Stimulated activated CD4-positive, alpha-beta T cell treated with anti-CD3 and anti-CD28 coated beads, Interleukin-15, amount 100 ng/mL, for 48 hours (primary cell): ENCODE data around the gene EFEMP2.

Experiments
- DNase-seq, 2 donors: peaks; one replicate each; pipeline ENCODE4 v3.0.0-alpha.2; 2020; ENCODE audit warnings: low read depth in 2 of 2

Gene EFEMP2

DNA sequence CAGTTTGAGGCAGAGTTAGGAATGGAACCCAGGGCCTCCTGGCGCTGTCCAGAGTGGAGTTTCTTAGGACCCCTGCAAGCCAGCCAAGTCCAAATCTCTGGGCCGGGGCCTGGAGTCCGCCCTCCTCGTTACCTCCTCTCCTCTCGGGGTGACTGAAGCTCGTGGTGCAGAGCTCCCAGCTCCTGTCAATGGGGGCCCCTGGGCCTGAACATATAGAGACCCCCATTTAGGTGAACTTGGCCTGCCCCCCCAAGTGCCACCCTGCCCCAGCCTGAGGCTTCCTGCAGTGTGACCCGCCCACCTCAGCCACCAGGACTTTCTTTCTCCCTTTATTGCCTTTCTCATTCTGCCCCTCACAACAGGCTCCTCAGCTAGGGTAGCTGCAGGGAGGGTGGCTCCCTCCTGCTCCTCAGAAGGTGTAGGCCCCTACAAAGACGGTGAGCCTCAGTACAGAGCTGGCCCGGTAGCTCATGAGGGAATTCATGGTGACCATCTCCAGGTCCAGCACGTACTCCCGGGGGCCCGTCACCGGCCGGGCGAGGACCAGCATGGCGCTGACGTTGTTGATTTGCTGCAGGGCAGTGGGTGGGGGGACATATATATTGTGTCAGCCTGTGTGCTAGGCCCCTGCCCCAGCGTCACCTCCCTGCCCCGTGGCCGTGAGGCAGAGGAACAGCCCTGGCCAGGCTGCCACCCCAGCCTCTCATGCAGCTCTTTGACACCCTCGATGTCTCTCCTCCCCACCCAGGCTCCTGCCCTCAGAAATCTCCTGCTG, 5.9 kb downstream of the EFEMP2 start:
- DNase-seq = no peak

DNA sequence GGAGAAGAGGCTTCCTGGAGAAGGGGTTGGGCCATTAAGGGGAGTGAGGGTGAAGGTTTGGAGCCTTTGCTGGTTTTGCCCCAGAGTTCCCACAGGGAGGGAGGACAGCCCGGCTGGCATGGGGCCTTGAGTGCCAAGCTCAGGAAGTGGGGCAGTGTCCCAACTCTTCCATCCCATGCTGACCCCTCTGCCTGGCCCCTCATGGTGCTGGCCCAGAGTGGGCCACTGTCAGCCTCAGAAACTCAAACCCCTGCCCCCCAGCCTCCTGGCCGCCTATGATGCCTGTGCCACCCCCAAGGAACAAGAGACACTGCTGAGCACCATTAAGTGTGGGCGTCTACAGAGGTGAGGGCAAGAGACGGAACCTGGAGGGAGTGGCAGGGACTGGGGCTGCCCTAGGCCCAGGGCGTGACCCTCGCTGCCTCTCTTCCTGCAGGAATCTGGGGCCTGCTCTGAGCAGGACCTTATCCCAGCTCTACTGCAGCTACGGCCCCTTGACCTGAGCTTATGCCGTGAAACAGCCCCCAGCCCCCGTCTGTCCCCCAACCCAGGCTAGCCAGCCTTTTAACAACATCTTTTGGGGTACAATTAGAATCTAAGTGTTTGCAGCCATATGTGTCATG, 6.9 kb downstream of the EFEMP2 start:
- no peak for DNase-seq

DNA sequence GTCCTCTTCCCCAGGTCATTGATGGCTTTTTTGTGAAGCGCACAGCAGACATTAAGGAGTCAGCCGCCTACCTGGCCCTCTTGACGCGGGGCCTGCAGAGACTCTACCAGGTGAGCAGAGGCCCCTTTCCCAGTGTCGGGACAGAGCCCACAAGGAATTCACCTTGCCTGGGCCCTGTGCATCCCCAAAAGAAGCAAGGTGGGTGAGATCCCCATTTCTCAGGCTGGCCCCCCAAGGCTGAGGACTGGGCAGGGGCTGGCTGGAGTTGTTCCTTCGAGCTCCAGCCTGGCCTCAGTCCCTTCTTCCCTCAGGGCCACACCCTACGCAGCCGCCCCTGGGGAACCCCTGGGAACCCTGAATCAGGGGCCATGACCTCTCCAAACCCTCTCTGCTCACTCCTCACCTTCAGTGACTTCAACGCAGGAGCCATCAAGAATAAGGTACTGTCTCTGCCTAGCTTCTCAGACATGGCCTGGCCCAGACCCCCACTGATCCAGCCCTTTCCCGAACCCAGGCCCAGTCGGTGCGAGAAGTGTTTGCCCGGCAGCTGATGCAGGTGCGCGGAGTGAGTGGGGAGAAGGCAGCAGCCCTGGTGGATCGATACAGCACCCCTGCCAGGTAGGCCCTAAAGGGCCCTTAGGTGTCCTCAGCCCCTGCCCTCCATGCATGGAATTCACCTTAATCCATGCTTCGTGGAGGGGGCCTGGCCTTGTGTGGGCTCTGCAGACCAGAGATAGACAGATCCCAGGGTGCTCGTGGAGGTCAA, 7.7 kb downstream of the EFEMP2 start:
- no peak for DNase-seq

- DNase-seq = no peak
These were observed 8.5 kb downstream of the EFEMP2 start for GRCh38 chr11:65863889-65864705.

- DNase-seq = no peak
These were observed 9.4 kb downstream of the EFEMP2 start for GRCh38 chr11:65862941-65863888.

DNA sequence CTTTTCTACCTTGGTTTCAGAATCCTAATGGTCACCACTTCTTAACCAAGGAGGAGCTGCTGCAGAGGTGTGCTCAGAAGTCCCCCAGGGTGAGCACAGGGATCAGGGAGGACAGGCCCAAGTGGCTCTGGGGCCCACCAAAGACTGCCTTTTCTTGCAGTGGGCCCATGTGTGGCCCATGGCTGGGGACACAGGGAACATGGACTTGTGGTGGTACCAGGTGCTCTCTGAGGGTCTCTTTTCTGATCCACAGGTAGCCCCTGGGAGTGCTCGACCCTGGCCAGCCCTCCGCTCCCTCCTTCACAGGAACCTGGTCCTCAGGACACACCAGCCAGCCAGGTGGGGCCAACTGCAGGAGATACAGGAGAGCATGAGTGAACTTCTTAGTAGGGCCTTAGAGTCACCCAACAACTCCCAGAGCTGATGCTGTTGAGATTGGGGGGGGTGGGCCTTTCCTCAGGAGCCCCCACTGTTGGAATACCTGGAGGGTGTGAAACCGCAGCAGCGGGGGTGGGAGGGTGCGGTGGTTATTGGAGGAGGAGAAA, 10.3 kb downstream of the EFEMP2 start:
- DNase-seq = no peak

- DNase-seq = no peak
These were observed 10.9 kb downstream of the EFEMP2 start for GRCh38 chr11:65861533-65862183.

DNA sequence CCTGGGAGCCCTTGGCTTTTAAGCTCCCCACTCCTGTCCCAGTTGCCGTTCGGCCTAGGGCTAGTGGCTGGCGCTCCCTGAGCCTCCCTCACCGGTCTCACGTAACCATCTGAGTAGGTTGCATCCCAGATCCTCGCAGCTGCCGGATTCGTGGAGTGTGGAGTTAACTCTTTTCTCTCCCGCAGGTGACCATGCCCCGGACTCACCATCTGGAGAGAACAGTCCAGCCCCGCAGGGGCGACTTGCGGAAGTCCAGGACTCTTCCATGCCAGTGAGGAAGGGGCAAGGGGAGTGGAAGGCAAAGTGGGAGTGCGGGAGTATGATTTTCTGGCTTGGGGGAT, 11.5 kb downstream of the EFEMP2 start:
- no peak for DNase-seq

DNA sequence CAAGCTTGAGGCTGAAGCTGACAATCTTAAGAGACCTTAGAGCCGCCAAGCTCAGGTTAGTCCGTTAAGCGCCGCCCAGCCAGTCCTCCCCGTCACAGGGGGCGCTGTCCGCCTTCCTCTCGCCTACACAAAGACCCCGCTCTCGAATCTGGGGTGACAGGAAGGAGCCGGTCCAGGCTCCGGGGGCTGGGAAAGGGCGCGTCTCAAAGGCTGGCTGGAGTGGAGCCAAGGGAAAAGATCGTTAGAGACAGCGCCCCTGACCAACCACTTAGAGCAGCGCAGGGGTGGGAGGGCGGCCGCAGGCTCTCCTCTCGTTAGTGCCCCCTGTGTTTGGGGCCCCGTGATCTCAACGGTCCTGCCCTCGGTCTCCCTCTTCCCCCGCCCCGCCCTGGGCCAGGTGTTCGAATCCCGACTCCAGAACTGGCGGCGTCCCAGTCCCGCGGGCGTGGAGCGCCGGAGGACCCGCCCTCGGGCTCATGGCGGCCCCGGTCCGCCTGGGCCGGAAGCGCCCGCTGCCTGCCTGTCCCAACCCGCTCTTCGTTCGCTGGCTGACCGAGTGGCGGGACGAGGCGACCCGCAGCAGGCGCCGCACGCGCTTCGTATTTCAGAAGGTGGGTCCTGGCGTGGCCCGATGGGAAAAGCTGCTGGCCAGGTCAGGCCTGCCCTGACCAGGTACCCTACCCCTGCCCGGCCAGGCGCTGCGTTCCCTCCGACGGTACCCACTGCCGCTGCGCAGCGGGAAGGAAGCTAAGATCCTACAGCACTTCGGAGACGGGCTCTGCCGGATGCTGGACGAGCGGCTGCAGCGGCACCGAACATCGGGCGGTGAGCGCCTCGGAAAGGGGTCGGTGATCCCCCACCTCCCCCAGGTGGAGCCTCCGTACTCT, 12.1 kb downstream of the EFEMP2 start, which contains the start of gene MUS81:
Gene MUS81 (plus strand): TSS at position 156 of the 887 bp plus-strand sequence. CDS start 321 bp downstream, at position 477.
- DNase-seq = peak; percentile 90 to 94

DNA sequence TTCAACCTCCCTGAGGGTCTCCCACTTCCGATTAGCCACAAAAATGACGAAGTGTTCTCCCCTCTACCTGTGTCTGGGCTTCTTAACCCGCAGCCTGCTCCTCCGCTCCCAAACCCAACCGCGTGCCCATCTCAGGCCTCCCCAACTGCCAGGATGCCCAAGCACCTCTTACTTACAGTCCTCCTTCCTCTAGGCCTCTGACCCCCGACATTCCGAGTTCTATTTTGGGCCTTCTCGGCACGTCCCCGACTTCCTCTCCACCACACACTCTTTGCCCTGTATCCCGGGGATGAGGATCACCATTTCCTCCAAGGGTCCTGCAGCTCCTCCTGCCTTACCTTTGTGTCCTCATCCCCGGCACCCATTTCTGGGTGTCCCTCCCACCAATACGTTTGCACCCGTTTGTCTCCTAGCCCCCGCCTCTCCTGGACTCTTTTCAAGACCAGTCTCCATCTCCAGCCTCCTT, 12.8 kb downstream of the EFEMP2 start:
- no peak for DNase-seq

GRCh38 chr11:65859095-65859811, 13.3 kb downstream of the EFEMP2 start:
- peak; percentile 99 for DNase-seq

GRCh38 chr11:65858681-65859087, 13.9 kb downstream of the EFEMP2 start:
- no peak for DNase-seq

GRCh38 chr11:65857853-65858680, 14.5 kb downstream of the EFEMP2 start, which contains the start of gene CFL1:
CFL1 (minus strand) TSS chr11:65858180; CDS start chr11:65858099, 81 bp downstream.
- DNase-seq = peak; percentile 96 to 97

- peak; percentile 40 to 45 for DNase-seq
These were observed 15.1 kb downstream of the EFEMP2 start for GRCh38 chr11:65857500-65857852.

DNA sequence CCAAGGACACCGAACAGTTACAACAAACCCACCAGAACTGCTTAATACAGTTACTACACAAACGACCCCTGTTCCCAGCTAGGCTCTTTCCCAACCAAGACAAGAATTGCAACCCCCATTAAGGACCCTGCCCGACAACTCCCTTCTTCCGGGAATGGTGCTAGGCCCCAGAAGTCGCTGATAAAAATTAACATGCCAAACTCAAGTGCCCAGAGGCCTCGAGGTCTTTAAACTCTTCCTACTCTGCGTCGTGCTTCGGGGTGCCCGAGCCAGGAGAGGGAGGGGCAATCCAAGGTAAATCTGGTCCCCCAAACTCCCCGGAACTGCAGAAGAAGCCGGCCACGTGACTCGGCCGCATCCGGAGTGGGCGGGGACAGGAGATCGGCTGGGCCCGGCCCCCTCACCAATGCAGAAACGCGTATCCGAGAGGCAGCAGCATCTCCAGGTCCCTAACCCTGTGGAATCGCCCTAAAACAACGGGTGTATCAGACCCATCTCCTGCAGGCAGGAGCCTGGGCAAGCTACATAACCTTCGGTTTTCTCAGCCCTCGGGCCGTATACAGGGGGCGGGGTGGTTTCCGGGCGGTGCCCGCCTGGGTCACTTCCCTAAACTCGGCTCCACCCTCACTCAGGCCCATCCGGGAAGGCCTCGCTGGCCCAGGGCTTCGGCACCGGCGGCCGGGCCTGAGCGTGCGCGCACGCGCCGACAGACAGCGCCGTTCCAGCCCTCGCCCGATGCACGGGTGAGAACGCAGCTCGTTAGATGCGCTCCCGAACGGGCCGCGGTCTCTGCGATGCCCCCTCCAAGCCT, 15.7 kb downstream of the EFEMP2 start:
- peak; percentile 71 to 81 for DNase-seq

GRCh38 chr11:65855927-65856363, 16.7 kb downstream of the EFEMP2 start:
- DNase-seq = no peak
